ENCODE measurements around the gene PATJ. TPM values are rescaled to one million over a fixed set of nuclear protein-coding genes. Genes with fewer than 3 reads are reported as not detected.

Gene PATJ
- total and polyA plus RNA-seq, 7 experiments from 2014 or later = 13.4 to 64.5 (median 33.3) TPM

- no peak for ATAC-seq
- intact Hi-C loops (cut with micrococcal nuclease) = no loop called here
- H3K27ac Mint-ChIP-seq = no peak overlapping the region
- Histone ChIP-seq H3K27ac (ENCODE audit: low read depth, low read length) (no peak overlapping the region), H3K27me3 (ENCODE audit: control insufficient read depth in 2 of 2, insufficient read depth in 2 of 2, low read length in 2 of 2) (no peaks in the 10 kb centered on the region), H3K9me3 (ENCODE audit: control insufficient read depth in 2 of 3, low read length in 3 of 3) (no peaks in the 10 kb centered on the region), H3K4me1 (ENCODE audit: control insufficient read depth in 2 of 2, insufficient read depth in 2 of 2, low read length in 2 of 2) (no peaks in the 10 kb centered on the region), H3K36me3 (ENCODE audit: control insufficient read depth in 2 of 3, insufficient read depth in 3 of 3, low read length in 3 of 3) (no peaks in the 10 kb centered on the region), H3K4me3 (ENCODE audit: low read length) (no peak overlapping the region)
- DNase-seq = no peak
- POLR2A ChIA-PET = interaction anchor here (0.7 kb wide), 2 partner anchors 10 to 25 kb away, joined by 3 to 4 read pairs; no protein-coding TSS in a partner anchor
- no peak overlapping the region for H3K4me3 Mint-ChIP-seq
- peaks cover 0 to 6% (median 4%) of the 10 kb centered on the region in 5 donors for H3K36me3 Mint-ChIP-seq
- no peaks in the 10 kb centered on the region for H3K27me3 Mint-ChIP-seq
- H3K4me1 Mint-ChIP-seq = peaks cover 0 to 26% (median 11%) of the 10 kb centered on the region in 7 donors
- no peaks in the 10 kb centered on the region for H3K9me3 Mint-ChIP-seq
- CTCF ChIA-PET = no interaction called here
These were observed 12.3 kb downstream of the PATJ start for GRCh38 chr1:61754545-61754944.

- Histone ChIP-seq H3K4me3 (ENCODE audit: low read length) (no peak overlapping the region), H3K27ac (ENCODE audit: low read depth, low read length) (no peak overlapping the region), H3K27me3 (ENCODE audit: control insufficient read depth in 2 of 2, insufficient read depth in 2 of 2, low read length in 2 of 2) (no peaks in the 10 kb centered on the region), H3K9me3 (ENCODE audit: control insufficient read depth in 2 of 3, low read length in 3 of 3) (no peaks in the 10 kb centered on the region), H3K36me3 (ENCODE audit: control insufficient read depth in 2 of 3, insufficient read depth in 3 of 3, low read length in 3 of 3) (no peaks in the 10 kb centered on the region), H3K4me1 (ENCODE audit: control insufficient read depth in 2 of 2, insufficient read depth in 2 of 2, low read length in 2 of 2) (no peaks in the 10 kb centered on the region)
- Mint-ChIP-seq H3K9me3 (no peaks in the 10 kb centered on the region), H3K27ac (no peak overlapping the region), H3K4me3 (no peak overlapping the region), H3K36me3 (peaks cover 0 to 14% (median 4%) of the 10 kb centered on the region in 5 donors), H3K27me3 (no peaks in the 10 kb centered on the region), H3K4me1 (peaks cover 0 to 29% (median 11%) of the 10 kb centered on the region in 7 donors)
- intact Hi-C loops (cut with micrococcal nuclease) = no loop called here
- ATAC-seq = no peak
- DNase-seq = no peak
- ChIA-PET CTCF (no interaction called here), POLR2A (no interaction called here)
These were observed 14.5 kb downstream of the PATJ start for GRCh38 chr1:61756773-61757172.

- H3K4me1 Mint-ChIP-seq = peaks cover 0 to 30% (median 11%) of the 10 kb centered on the region in 7 donors
- H3K36me3 Mint-ChIP-seq = peaks cover 0 to 14% (median 5%) of the 10 kb centered on the region in 5 donors
- H3K9me3 Mint-ChIP-seq = no peaks in the 10 kb centered on the region
- H3K27ac ChIP-seq (ENCODE audit: low read depth, low read length) = no peak overlapping the region
- ATAC-seq (no peak), DNase-seq (no peak)
- H3K27me3 ChIP-seq (ENCODE audit: control insufficient read depth in 2 of 2, insufficient read depth in 2 of 2, low read length in 2 of 2) = no peaks in the 10 kb centered on the region
- no peaks in the 10 kb centered on the region for H3K27me3 Mint-ChIP-seq
- no peaks in the 10 kb centered on the region for H3K9me3 ChIP-seq (ENCODE audit: control insufficient read depth in 2 of 3, low read length in 3 of 3)
- peak overlapping the region in 3 of 9 donors; percentile 1 to 68 (median 45) for H3K27ac Mint-ChIP-seq
- intact Hi-C loops (cut with micrococcal nuclease) = no loop called here
- CTCF ChIA-PET = no interaction called here
- no peaks in the 10 kb centered on the region for H3K36me3 ChIP-seq (ENCODE audit: control insufficient read depth in 2 of 3, insufficient read depth in 3 of 3, low read length in 3 of 3)
- H3K4me3 ChIP-seq (ENCODE audit: low read length) = no peak overlapping the region
- no peak overlapping the region for H3K4me3 Mint-ChIP-seq
- no peaks in the 10 kb centered on the region for H3K4me1 ChIP-seq (ENCODE audit: control insufficient read depth in 2 of 2, insufficient read depth in 2 of 2, low read length in 2 of 2)
- POLR2A ChIA-PET = no interaction called here
These were observed 15.7 kb downstream of the PATJ start for GRCh38 chr1:61757950-61758349.

- Mint-ChIP-seq H3K27me3 (no peaks in the 10 kb centered on the region), H3K4me1 (peaks cover 0 to 17% (median 6%) of the 10 kb centered on the region in 7 donors), H3K4me3 (no peak overlapping the region), H3K36me3 (peaks cover 4 to 54% (median 19%) of the 10 kb centered on the region in 5 donors), H3K9me3 (no peaks in the 10 kb centered on the region), H3K27ac (no peak overlapping the region)
- Histone ChIP-seq H3K27me3 (ENCODE audit: control insufficient read depth in 2 of 2, insufficient read depth in 2 of 2, low read length in 2 of 2) (no peaks in the 10 kb centered on the region), H3K36me3 (ENCODE audit: control insufficient read depth in 2 of 3, insufficient read depth in 3 of 3, low read length in 3 of 3) (peaks cover 0 to 5% (median 3%) of the 10 kb centered on the region in 3 experiments), H3K9me3 (ENCODE audit: control insufficient read depth in 2 of 3, low read length in 3 of 3) (no peaks in the 10 kb centered on the region), H3K27ac (ENCODE audit: low read depth, low read length) (no peak overlapping the region), H3K4me3 (ENCODE audit: low read length) (no peak overlapping the region), H3K4me1 (ENCODE audit: control insufficient read depth in 2 of 2, insufficient read depth in 2 of 2, low read length in 2 of 2) (no peaks in the 10 kb centered on the region)
- intact Hi-C loops (cut with micrococcal nuclease) = no loop called here
- ChIA-PET POLR2A (no interaction called here), CTCF (no interaction called here)
- ATAC-seq (no peak), DNase-seq (no peak)
These were observed 27.9 kb downstream of the PATJ start for GRCh38 chr1:61770131-61770530.

GRCh38 chr1:61776091-61776490 is 33.8 kb downstream of the PATJ start:
- Mint-ChIP-seq H3K4me1 (peaks cover 2 to 22% (median 16%) of the 10 kb centered on the region in 7 donors), H3K36me3 (peaks cover 4 to 44% (median 15%) of the 10 kb centered on the region in 5 donors), H3K9me3 (no peaks in the 10 kb centered on the region), H3K27ac (no peak overlapping the region), H3K4me3 (no peak overlapping the region), H3K27me3 (no peaks in the 10 kb centered on the region)
- CTCF ChIA-PET = no interaction called here
- Histone ChIP-seq H3K36me3 (ENCODE audit: control insufficient read depth in 2 of 3, insufficient read depth in 3 of 3, low read length in 3 of 3) (no peaks in the 10 kb centered on the region), H3K27ac (ENCODE audit: low read depth, low read length) (no peak overlapping the region), H3K9me3 (ENCODE audit: control insufficient read depth in 2 of 3, low read length in 3 of 3) (no peaks in the 10 kb centered on the region), H3K4me3 (ENCODE audit: low read length) (no peak overlapping the region), H3K4me1 (ENCODE audit: control insufficient read depth in 2 of 2, insufficient read depth in 2 of 2, low read length in 2 of 2) (peaks cover 1 to 3% of the 10 kb centered on the region in 2 donors), H3K27me3 (ENCODE audit: control insufficient read depth in 2 of 2, insufficient read depth in 2 of 2, low read length in 2 of 2) (no peaks in the 10 kb centered on the region)
- DNase-seq (no peak), ATAC-seq (no peak)
- POLR2A ChIA-PET = no interaction called here
- intact Hi-C loops (cut with micrococcal nuclease) = no loop called here

- CTCF ChIA-PET = no interaction called here
- DNase-seq = no peak
- Mint-ChIP-seq H3K9me3 (no peaks in the 10 kb centered on the region), H3K27me3 (no peaks in the 10 kb centered on the region), H3K4me1 (peaks cover 13 to 53% (median 46%) of the 10 kb centered on the region in 7 donors), H3K27ac (peak overlapping the region in 6 of 9 donors; percentile 23 to 95 (median 60)), H3K36me3 (peaks cover 4 to 32% (median 14%) of the 10 kb centered on the region in 5 donors), H3K4me3 (peak overlapping the region in 1 of 10 donors; percentile 5)
- Histone ChIP-seq H3K4me3 (ENCODE audit: low read length) (no peak overlapping the region), H3K27ac (ENCODE audit: low read depth, low read length) (no peak overlapping the region), H3K27me3 (ENCODE audit: control insufficient read depth in 2 of 2, insufficient read depth in 2 of 2, low read length in 2 of 2) (no peaks in the 10 kb centered on the region), H3K9me3 (ENCODE audit: control insufficient read depth in 2 of 3, low read length in 3 of 3) (no peaks in the 10 kb centered on the region), H3K36me3 (ENCODE audit: control insufficient read depth in 2 of 3, insufficient read depth in 3 of 3, low read length in 3 of 3) (no peaks in the 10 kb centered on the region), H3K4me1 (ENCODE audit: control insufficient read depth in 2 of 2, insufficient read depth in 2 of 2, low read length in 2 of 2) (peaks cover 26 to 31% of the 10 kb centered on the region in 2 donors)
- intact Hi-C loops (cut with micrococcal nuclease) = no loop called here
- POLR2A ChIA-PET = no interaction called here
- ATAC-seq = no peak
These were observed 37.0 kb downstream of the PATJ start for GRCh38 chr1:61779231-61779630.

- H3K9me3 ChIP-seq (ENCODE audit: control insufficient read depth in 2 of 3, low read length in 3 of 3) = no peaks in the 10 kb centered on the region
- peaks cover 26 to 32% of the 10 kb centered on the region in 2 donors for H3K4me1 ChIP-seq (ENCODE audit: control insufficient read depth in 2 of 2, insufficient read depth in 2 of 2, low read length in 2 of 2)
- H3K27ac ChIP-seq (ENCODE audit: low read depth, low read length) = no peak overlapping the region
- H3K27me3 ChIP-seq (ENCODE audit: control insufficient read depth in 2 of 2, insufficient read depth in 2 of 2, low read length in 2 of 2) = no peaks in the 10 kb centered on the region
- Mint-ChIP-seq H3K4me3 (peak overlapping the region in 7 of 10 donors; percentile 17 to 82 (median 43)), H3K9me3 (peaks cover 0 to under 1% (median 0%) of the 10 kb centered on the region in 11 donors), H3K36me3 (peaks cover under 1 to 21% (median 8%) of the 10 kb centered on the region in 5 donors), H3K4me1 (peaks cover 16 to 62% (median 57%) of the 10 kb centered on the region in 7 donors), H3K27me3 (no peaks in the 10 kb centered on the region), H3K27ac (peak overlapping the region in 8 of 9 donors; percentile 15 to 88 (median 69))
- CTCF ChIA-PET = no interaction called here
- ATAC-seq = no peak
- no peaks in the 10 kb centered on the region for H3K36me3 ChIP-seq (ENCODE audit: control insufficient read depth in 2 of 3, insufficient read depth in 3 of 3, low read length in 3 of 3)
- intact Hi-C loops (cut with micrococcal nuclease) = loop anchor here (5.0 to 10.0 kb wide), 4 partner anchors 39 to 726 kb away; partner anchors contain the start of gene PATJ (in 1 of the 2)
- no peak overlapping the region for H3K4me3 ChIP-seq (ENCODE audit: low read length)
- POLR2A ChIA-PET = interaction anchor here (0.7 to 2.0 kb wide), 2 partner anchors 38 to 74 kb away, joined by 3 to 8 read pairs; no protein-coding TSS in a partner anchor
- DNase-seq = no peak
These were observed 38.9 kb downstream of the PATJ start for GRCh38 chr1:61781151-61781550.

Data from naive thymus-derived CD4-positive, alpha-beta T cell (primary cell).